NCI-H128 (cell line): ENCODE data around the gene CIAO1.
"Not testable (repeated sequence)": the region's sequence is repeated elsewhere in the genome, so short reads cannot be mapped to it uniquely, and the experiment has no call there.

ENCODE experiments used
- DNase-seq: peaks from one replicate; lab custom pipeline; 2025; ENCODE audit not compliant: unreplicated experiment; lab: John Stamatoyannopoulos, UW

CIAO1 gene

DNA sequence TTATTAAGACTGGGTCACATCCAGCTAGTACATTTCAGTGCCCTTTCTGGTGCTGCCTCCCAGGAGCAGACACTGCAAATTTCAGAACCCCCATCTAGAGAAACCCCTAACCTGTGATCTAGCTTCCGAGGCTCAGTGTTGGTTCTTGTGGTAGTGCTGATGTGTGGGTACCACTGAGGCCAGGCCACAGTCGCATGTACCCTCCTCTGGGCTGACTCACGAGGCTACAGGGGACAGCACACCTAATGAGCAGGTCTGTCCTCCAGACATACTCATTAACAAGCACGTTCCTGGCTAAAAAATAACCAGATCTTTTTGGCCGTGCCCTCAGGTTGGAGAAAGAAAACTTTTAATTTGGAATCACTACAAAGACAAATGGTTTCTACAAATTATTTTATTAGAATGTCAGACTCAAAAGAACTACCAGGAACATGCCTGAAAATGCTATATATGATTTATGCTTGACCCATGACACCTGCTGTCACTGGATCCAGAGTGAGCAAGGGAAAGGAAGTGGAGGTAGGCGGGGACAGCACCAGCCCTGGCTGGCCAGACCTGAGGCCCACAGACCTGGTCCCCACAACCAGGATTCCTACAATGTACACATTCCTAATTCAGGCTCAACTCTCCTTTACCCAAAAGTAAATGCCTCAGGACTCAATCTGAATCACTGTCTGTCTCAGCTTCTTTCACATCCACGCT lies 8.5 kb downstream of the CIAO1 start:
- DNase-seq = no peak

DNA sequence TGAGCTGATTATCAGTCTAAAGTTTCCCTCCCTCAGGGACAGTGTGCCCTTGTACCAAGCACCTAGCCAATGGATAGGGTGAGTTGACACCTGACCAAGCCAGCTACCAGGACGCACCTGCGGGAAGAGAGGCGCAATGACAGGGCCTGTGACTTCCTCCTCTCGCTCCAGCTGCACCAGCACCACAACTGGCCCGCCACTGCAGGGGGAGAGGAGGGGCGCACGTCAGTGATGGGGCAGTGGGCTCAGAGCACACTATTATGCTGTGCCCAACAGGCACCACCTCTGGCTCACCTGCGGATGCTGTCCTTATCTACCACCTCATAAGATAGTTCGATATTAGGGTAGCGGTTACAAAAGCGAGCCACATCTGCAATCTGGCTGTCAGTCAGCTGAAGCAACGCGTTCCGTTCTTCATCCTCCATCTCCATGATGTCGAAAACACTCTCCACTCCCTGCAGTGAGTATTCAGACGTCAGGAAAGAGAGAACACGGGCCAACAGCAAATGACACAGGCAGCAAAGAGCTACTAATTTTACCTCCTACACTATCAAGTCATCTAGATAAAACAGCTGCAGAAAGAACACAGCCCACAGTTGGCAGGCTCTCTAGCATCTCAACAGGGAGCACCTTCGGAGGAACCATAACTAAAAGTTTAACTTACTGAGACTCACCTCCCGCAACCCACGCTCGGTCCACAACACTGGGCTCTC lies 10.9 kb downstream of the CIAO1 start:
- no peak for DNase-seq

- DNase-seq = no peak
Observed at GRCh38 chr2:96287273-96287856, 21.3 kb downstream of the CIAO1 start.

GRCh38 chr2:96291751-96292150 lies 25.7 kb downstream of the CIAO1 start:
- no peak for DNase-seq

GRCh38 chr2:96294271-96294670 lies 28.2 kb downstream of the CIAO1 start:
- DNase-seq = not testable (repeated sequence)

- DNase-seq = no peak
Observed at GRCh38 chr2:96296925-96297324, 30.9 kb downstream of the CIAO1 start.

DNA sequence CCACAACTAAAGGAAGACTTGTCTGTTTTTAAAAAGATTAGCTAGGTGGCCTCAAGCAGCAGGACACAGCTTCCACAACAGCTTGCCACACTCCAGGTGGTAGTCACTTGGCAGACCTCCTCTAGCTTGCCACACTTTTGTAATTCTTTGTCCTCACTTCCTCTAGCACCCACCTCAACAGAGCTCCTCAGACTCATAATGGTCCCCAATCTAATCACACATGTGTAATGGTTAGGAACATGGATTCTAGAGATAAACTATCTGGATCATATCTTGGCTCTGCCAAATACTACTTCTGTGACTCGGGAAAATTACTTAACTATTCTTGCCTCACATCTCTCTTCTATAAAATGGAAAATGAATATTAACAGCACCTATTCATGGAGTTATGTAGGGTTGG lies 35.8 kb downstream of the CIAO1 start:
- no peak for DNase-seq

DNA sequence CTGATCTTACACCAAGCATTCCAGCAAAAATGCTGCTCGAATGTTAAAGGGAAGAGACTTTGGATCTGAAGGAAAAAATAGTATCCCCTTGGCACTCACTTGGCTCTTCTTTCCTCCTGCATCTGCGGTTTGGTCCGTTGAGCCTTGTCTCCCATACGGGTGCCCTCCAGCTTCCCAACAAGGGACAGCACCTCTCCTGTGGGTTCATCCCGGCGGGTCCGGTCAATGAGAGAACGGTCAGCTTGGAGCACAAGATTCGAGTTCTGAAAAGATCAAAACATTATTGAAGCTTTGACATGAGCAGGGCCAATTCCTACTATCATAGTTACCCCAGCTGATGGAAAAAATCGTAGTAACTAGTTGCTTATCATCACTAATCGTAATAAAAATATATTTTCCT lies 38.6 kb downstream of the CIAO1 start:
- no peak for DNase-seq

DNA sequence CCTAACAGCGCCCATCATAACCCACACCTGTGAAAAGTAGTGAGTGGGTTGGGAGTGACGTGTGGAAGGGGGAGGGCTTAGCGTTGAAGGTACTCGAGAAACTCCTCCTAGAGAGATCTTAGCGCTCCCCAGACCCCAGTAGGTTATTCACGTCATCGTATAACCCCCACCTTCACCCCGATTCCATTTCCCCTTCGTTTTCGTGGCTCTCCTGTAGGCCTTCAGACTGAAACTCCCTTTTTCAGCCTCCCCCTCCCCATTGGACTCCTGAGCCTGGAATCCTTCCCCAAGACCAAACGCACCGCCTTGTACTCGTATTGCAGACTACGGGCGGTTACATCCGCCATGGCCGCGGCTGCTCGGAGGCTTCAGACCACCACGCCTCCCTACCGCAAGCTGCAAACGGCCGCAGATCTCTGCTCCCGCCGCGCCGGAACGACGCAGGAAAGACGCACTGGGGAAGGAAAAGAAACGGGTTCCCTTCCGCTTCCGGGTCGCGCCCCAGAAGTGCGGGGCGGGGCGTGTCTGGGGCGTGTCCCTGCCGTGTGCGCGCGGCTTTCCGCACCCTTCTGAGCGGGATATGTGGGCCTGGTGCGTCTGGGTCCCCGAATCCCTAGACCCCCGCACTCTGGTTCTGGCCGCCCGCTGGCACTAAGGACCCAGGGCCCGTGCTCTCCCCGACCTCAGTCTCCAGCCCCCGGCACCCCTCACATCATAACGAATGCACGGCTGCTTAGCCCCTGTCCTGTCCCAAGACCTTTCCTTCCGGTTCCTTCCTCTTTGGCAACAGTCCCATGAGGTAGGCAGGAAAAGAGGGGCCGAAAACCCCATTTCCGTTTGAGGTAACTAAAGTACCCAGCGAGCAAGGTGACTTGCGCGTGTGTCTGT lies 39.3 kb downstream of the CIAO1 start, which contains the start of gene SNRNP200:
Gene SNRNP200 (minus strand): TSS at position 456 of the 888 bp plus-strand sequence. CDS start 109 bp downstream, at position 347.
- DNase-seq = peak; percentile 88

DNA sequence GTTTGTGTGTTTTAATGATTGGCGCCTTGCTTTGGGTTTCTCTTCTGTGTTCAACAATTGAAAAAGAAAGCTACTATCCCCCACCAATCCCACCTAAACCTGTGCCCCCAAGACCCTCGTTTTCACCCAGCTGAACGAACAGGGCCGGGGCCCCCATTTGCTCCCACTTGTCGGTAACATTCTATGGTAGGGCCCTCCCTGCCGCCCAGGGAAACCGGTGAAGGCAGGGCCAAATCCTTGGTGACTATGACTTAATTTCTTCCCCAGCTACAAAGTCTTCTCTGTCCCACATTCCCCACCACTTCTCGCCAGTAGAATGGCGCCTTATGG lies 39.9 kb downstream of the CIAO1 start:
- DNase-seq = no peak

GRCh38 chr2:96306370-96306769 lies 40.3 kb downstream of the CIAO1 start:
- DNase-seq = no peak

- DNase-seq = no peak
Observed at GRCh38 chr2:96308248-96308647, 42.2 kb downstream of the CIAO1 start.

DNA sequence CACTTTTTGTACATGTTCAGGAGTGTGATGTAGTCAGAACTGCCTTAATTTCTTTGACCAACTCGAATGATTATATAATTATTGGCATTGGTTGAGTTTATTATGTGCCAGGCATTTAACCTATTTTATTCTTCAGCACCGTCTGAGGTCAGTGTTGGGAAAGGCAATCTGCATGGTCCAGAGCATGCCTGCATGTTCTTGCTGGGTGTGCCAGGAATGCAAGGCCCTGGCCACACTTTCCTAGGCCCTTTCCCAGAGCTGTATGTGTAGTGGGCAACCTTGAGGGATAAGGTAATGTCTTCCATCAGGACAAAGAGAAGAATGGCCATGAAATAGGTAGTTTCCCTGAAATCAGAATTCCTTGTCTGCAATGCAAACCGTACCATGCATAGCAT lies 49.0 kb downstream of the CIAO1 start:
- DNase-seq = no peak

DNA sequence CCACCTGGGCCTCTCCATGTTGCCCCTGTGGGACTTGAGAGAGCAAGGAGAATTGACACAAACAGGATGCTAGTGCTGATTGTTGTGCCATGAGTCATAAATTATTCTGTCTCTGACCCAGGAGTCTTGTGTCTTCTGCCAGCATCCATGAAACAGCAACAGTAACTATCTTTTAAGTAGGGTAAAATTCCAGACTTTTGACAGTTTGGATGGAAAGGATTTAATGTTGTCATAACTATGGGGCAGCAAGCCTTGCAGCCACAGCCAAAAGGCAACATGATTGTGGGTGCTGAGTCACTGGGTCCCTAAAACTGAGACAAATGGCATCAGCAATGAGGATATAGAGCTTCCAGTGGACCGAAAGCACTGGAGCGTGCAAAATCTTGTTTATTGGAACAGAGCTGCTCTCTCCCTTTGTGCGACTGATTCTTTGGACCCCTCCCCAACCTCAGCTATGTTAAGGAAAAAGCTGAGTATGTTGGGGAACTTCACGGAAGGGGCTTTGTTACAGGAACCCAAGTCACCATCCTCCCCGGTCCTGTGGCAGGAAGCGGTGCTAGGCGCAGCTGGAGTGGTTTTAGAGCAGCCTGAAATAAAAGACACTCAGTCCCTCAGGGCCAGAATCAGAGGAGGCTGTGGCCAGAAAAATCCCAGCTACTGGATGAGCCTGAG lies 49.5 kb downstream of the CIAO1 start:
- no peak for DNase-seq

DNA sequence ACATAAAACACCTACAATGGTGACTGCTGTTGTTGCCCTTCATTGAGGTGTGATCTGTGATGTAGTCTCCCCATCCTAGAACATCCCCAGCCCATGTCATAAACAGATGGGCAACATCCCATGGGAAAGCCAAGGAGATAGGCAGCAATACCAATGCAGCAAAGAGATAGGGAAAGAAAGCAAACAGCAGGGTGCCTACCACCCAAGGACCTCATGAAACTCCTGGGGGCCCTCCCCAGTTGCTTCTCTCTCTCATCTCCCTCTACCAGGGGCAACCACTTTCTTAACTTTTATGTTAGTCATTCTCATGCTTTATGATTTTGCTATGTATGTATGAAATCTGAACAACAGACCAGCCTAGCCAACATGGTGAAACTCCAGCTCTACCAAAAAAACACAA lies 51.0 kb downstream of the CIAO1 start:
- no peak for DNase-seq

- DNase-seq = no peak
Observed at GRCh38 chr2:96317584-96317997, 51.6 kb downstream of the CIAO1 start.

DNA sequence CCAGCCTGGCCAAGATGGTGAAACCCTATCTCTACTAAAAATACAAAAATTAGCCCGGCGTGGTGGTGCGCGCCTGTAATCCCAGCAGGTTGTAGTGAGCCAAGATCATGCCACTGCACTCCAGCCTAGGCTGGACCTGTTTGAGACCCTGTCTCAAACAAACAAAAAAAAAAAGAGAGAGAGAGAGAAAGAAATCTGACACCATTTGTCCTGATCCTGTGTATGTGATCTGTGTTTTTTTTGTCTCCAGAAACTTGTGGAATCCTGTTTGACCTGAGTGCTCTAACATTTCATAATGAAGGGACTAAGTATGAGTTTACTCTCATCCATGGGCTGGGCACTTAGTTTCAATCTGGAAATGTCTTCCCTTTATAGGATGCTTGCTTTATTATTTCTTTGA lies 52.7 kb downstream of the CIAO1 start:
- DNase-seq = no peak

- no peak for DNase-seq
Observed at GRCh38 chr2:96319396-96319795, 53.4 kb downstream of the CIAO1 start.

GRCh38 chr2:96320326-96320725 lies 54.3 kb downstream of the CIAO1 start:
- DNase-seq = no peak

DNA sequence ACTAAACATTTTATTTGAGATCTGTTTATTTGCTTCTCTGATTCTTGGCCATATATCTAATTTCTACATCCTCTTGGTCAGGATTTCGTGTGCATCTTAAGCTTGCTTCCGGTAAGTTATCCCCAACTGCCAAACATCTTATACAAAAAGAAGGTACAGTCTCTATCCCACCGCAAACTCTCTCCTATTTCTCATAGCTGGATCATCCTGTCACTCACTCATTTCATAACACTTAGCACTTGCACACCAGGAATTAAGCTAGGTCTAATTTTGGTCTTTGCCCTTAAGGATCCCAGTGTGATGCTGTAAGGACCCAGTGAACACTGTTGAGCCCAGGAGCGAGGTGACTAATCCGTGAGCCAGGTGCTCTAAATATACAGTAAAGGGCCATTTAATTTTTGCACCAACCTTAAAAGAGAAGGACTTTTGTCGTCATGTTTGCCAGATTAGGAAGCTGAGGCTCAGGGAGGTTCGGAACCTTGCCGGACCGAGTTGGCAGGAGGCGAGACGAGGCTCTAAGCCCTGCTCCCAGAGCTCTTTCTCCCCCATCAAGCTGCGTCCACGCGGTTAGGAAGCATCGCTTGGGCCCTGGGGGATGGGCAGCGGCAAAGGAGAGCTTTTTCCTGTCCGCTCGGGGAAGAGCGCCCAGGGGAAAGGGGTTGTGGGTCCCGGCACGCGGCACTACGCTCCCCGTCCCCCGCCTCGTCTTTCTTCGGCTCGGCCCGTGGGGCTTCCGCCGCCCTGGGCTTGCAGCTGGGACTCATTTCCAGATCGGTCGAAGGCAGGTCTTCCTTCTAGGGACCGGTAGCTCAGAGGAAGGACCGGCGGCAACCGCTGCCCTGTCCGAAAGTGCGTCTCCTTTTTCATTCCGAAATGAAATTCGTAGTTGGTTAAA lies 55.0 kb downstream of the CIAO1 start:
- peak; percentile 11 for DNase-seq
